Heart left ventricle (tissue), 13 donors: ENCODE measurements around the gene DOCK1.

ENCODE experiments used
- CTCF ChIP-seq, 12 donors: fragments of 200-600 bp; sonication (generic) in 4 of 12; IDR thresholded peaks; one replicate each; pipeline versions ENCODE4 v1.5.0 to v1.8.0; 2018 to 2022; ENCODE audit warnings: antibody characterized with exemption in 12 of 12, mild to moderate bottlenecking in 5 of 12
- POLR2A ChIP-seq, 2 donors: fragments of 450-650 bp; IDR thresholded peaks; one replicate each; pipeline ENCODE4 v1.6.1; 2017; ENCODE audit warnings: antibody characterized with exemption in 2 of 2, mild to moderate bottlenecking in 2 of 2, moderate library complexity in 2 of 2
- donor health status: ischemic (EF 13 %, LVEDD 7.1; RV severe dilation, severe dysfunction).
- donor health status: DM: no; HTN: yes; CAD: no.
- donor health status: DM: no; HTN: no; CAD: no.
- donor health status: ischemic (EF 25% LVEDD 6.9; RV normal size, moderate dysfunction).
- donor health status: ischemic (EF 25% LVEDD 5.7; RV mildly dilated, moderate dysfunction).
- donor health status: ischemic (EF 35%, LVEDD 5.7; RV mildly dilated, moderate dysfunction).
- donor health status: nonischemic (EF 11% LVEDD 7.7; RV severe dilation, severe dysfunction).
- donor health status: DM: yes; HTN: yes; CAD: no.
- donor health status: PGD.
- donor health status: ischemic (EF 29% LVEDD 5.4; RV normal size, mild dysfunction).
- donor health status: nonischemic (EF 23%, LVEDD 6.1; RV moderate dilation, normal function).

- TF ChIP-seq CTCF (IDR thresholded peaks at IDR 0.05) (no peak), POLR2A (IDR thresholded peaks at IDR 0.05) (no peak)
Measured at GRCh38 chr10:127149501-127150081, 244.4 kb downstream of the DOCK1 start.
